ENCODE measurements around the gene FAM78B. TPM values are rescaled to one million over a fixed set of nuclear protein-coding genes. Genes with fewer than 3 reads are reported as not detected.

The FAM78B gene
- total and polyA plus RNA-seq, 8 donors = 0.44 to 8.0 (median 0.89) TPM; not detected in 2

DNA sequence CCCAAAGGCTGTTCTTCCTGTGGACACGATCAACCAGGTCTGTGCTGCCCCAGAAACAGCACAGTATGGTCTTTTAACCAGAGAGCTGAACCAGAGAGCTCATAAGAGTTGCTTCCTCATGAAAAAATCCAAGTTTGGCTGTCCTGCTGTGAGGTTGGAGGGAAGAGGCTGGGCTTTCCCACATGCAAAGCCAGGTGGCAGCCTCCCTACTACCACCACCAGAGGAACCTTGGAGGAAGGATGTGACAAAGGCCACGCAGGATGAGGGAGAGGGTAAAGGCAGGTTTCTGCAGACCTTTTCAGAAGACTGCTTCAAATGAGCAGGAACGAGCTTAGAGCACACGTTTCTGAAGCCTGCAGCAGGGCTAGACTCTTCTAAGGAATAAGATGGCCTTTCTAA is 27.1 kb downstream of the FAM78B start:
- no peaks in the 10 kb centered on the region for H3K36me3 ChIP-seq
- no peak overlapping the region for H3K27ac ChIP-seq
- intact Hi-C loops (cut with DNase I; ENCODE audit: low total_unique reads) = no loop called here
- no peak for TF ChIP-seq CTCF (IDR thresholded peaks at IDR 0.05)
- no peak for TF ChIP-seq POLR2AphosphoS5 (IDR thresholded peaks at IDR 0.05)
- TF ChIP-seq POLR2A (IDR thresholded peaks at IDR 0.05) = no peak
- TF ChIP-seq EP300 (IDR thresholded peaks at IDR 0.05) = no peak
- DNase-seq = no peak
- no peak overlapping the region for H3K4me3 ChIP-seq
- H3K9me3 ChIP-seq = no peaks in the 10 kb centered on the region
- no peaks in the 10 kb centered on the region for H3K4me1 ChIP-seq
- no peaks in the 10 kb centered on the region for H3K27me3 ChIP-seq
- 49 to 73% (median 57%) methylated on average over 4 of the region's 4 CpGs for WGBS, 5 donors

- H3K4me1 ChIP-seq = no peaks in the 10 kb centered on the region
- TF ChIP-seq POLR2A (IDR thresholded peaks at IDR 0.05) (no peak), EP300 (IDR thresholded peaks at IDR 0.05) (no peak), POLR2AphosphoS5 (IDR thresholded peaks at IDR 0.05) (no peak), CTCF (IDR thresholded peaks at IDR 0.05) (no peak)
- peaks cover 0 to 6% (median 0%) of the 10 kb centered on the region in 4 donors for H3K36me3 ChIP-seq
- H3K27me3 ChIP-seq = no peaks in the 10 kb centered on the region
- no peak overlapping the region for H3K4me3 ChIP-seq
- intact Hi-C loops (cut with DNase I; ENCODE audit: low total_unique reads) = no loop called here
- H3K9me3 ChIP-seq = peaks cover 0 to 7% (median 2%) of the 10 kb centered on the region in 4 donors
- WGBS, 5 donors = 78 to 87% (median 82%) methylated on average over 5 of the region's 5 CpGs
- no peak overlapping the region for H3K27ac ChIP-seq
- no peak for DNase-seq
These were observed 30.0 kb downstream of the FAM78B start for GRCh38 chr1:166136699-166137401.

GRCh38 chr1:166136222-166136621 is 30.6 kb downstream of the FAM78B start:
- DNase-seq = peak in 1 of 2 donors; percentile 9
- Histone ChIP-seq H3K27me3 (no peaks in the 10 kb centered on the region), H3K9me3 (peaks cover 0 to 7% (median 2%) of the 10 kb centered on the region in 4 donors), H3K27ac (no peak overlapping the region), H3K4me1 (no peaks in the 10 kb centered on the region), H3K36me3 (peaks cover 0 to 6% (median 0%) of the 10 kb centered on the region in 4 donors), H3K4me3 (no peak overlapping the region)
- WGBS, 5 donors = 64 to 83% (median 73%) methylated on average over 3 of the region's 3 CpGs
- TF ChIP-seq CTCF (IDR thresholded peaks at IDR 0.05) (no peak), POLR2AphosphoS5 (IDR thresholded peaks at IDR 0.05) (no peak), EP300 (IDR thresholded peaks at IDR 0.05) (no peak), POLR2A (IDR thresholded peaks at IDR 0.05) (no peak)
- intact Hi-C loops (cut with DNase I; ENCODE audit: low total_unique reads) = no loop called here

GRCh38 chr1:166133857-166134256 is 32.9 kb downstream of the FAM78B start:
- Histone ChIP-seq H3K27ac (no peak overlapping the region), H3K36me3 (peaks cover 0 to 6% (median 0%) of the 10 kb centered on the region in 4 donors), H3K27me3 (no peaks in the 10 kb centered on the region), H3K4me1 (no peaks in the 10 kb centered on the region), H3K4me3 (no peak overlapping the region), H3K9me3 (peaks cover 0 to 7% (median 2%) of the 10 kb centered on the region in 4 donors)
- DNase-seq = no peak
- intact Hi-C loops (cut with DNase I; ENCODE audit: low total_unique reads) = no loop called here
- no peak for TF ChIP-seq POLR2A (IDR thresholded peaks at IDR 0.05)
- no peak for TF ChIP-seq EP300 (IDR thresholded peaks at IDR 0.05)
- TF ChIP-seq CTCF (IDR thresholded peaks at IDR 0.05) = no peak
- TF ChIP-seq POLR2AphosphoS5 (IDR thresholded peaks at IDR 0.05) = no peak
- WGBS, 5 donors = 79 to 87% (median 85%) methylated on average over 4 of the region's 4 CpGs

All from stomach (tissue), 9 donors.